Kidney tubule cell (primary cell): ENCODE results near the gene RAB5B.
"Not testable (repeated sequence)": the region's sequence is repeated elsewhere in the genome, so short reads cannot be mapped to it uniquely, and the experiment has no call there.

Experiments used
- DNase-seq: peaks from one replicate; pipeline ENCODE4 v3.0.0-alpha.2; 2018; ENCODE audit warnings: low spot score

The RAB5B gene

GRCh38 chr12:56014205-56014604, 40.3 kb downstream of the RAB5B start:
- peak; percentile 58 for DNase-seq

DNA sequence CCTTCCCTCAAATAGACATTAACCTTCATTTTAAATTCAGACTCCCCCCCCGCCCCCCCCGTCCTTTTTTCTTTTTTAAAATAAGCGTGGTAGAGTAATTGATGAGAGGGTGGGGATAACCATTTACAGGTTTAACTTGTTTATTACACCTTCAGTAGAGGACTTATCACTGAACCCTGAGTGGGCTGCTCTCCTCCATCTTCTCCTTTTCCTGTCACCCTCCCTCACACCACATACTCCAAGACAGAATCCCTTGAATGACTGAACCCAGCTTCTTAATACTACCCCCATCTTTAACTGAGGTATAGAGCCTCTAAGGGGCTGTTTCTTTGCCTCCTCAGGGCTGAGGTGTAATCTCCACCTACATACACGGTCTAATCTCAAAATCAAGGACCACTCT, 43.3 kb downstream of the RAB5B start:
- no peak for DNase-seq

DNA sequence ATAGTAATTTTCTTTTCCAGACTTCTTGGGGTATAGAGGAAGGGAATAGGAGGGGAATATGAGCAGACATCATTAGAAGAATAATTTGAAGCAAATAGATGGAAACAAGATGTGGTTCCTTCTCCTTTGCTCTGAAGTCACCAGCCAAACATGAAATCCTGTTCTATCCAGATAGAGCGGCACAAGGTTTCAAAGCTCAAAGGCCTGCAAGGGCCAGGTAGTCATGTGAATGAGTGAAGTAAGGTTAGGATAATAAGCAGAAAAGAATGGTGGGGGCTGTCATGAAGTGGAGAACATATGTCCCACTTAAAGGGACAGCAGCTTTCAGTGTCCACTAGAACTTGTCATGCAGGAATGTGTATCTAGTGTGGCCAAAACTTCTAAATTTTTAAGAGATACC, 44.5 kb downstream of the RAB5B start:
- DNase-seq, result no peak

GRCh38 chr12:56020423-56021184, 46.7 kb downstream of the RAB5B start, which contains the start of gene IKZF4:
Gene IKZF4 (plus strand): TSS chr12:56021043. CDS start chr12:56021494, 451 bp downstream.
- DNase-seq, result no peak

GRCh38 chr12:56021889-56022497, 48.1 kb downstream of the RAB5B start:
- DNase-seq, result no peak

DNA sequence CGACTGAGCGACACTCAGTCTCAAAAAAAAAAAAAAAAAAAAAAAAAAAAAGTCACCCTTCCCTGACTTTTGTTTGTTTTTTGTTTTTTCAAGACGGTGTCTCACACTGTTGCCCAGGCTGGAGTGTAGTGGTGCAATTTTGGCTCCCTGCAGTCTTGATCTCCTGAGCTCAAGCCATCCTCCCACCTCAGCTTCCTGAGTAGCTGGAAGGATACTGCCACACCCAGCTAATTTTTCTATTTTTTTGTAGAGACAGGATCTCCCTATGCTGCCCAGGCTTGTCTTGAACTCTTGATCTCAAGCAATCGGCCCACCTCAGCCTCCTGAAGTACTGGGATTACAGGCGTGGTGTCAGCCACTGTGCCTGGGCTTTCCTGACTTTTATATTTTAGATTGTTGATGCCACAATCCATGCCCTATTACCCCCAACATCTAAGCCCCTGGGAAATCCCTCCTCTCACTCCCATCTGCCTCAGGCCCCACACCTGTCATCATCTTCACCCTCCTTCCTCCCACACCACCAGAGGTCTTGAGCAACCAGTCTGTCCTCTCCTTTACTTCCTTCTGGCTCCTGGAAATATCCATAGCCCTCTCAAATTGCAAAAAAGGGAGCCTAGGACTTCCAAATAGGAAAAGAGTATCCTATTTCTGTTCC, 54.8 kb downstream of the RAB5B start:
- DNase-seq, result no peak

GRCh38 chr12:56029166-56029519, 55.3 kb downstream of the RAB5B start:
- no peak for DNase-seq

DNA sequence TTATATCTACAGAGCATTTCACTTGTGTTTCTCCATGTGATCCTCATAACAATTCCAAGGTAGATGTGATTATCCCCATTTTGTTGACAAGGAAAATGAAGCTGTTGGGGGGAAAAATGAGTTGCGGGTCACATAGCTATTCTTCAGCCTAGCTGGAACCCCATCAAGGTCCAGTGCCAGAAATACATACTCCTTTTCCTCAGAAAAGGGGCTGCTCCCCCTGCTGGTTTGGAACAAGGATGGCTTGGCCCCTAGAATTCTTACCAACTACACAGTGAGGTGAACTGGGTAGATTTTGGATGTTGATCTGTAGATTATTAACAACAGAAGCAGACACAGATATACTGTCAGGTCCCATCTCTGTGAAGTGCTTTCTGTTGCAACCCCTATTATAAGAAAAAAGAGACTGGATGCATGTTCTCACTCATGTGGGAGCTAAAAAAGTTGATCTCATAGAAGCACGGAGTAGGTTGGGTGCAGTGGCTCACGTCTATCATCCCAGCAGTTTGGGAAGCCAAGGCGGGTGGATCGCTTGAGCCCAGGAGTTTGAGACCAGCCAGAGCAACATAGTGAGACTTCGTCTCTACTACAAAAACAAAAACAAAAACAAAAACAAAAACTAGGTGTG, 55.9 kb downstream of the RAB5B start:
- DNase-seq, result peak; percentile 59

DNA sequence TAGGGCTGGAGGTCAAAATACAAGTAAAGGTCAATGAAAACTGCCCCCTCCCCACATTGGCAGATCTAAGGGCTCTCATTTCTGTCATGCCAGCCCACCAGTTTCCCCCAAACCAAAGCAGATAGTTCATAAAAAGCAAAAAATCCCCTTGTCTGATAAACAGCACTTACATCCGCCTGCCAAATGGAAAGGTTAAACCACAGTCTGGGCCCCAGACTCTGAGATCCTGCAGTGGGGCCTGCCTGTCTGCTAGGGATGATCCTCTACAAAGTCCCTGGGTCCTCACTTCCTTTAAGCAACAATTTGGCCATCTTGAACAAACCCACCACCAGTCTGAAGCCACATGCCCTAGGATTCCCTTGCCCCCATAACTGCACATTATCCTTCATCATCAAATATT, 58.1 kb downstream of the RAB5B start:
- DNase-seq, result no peak

DNA sequence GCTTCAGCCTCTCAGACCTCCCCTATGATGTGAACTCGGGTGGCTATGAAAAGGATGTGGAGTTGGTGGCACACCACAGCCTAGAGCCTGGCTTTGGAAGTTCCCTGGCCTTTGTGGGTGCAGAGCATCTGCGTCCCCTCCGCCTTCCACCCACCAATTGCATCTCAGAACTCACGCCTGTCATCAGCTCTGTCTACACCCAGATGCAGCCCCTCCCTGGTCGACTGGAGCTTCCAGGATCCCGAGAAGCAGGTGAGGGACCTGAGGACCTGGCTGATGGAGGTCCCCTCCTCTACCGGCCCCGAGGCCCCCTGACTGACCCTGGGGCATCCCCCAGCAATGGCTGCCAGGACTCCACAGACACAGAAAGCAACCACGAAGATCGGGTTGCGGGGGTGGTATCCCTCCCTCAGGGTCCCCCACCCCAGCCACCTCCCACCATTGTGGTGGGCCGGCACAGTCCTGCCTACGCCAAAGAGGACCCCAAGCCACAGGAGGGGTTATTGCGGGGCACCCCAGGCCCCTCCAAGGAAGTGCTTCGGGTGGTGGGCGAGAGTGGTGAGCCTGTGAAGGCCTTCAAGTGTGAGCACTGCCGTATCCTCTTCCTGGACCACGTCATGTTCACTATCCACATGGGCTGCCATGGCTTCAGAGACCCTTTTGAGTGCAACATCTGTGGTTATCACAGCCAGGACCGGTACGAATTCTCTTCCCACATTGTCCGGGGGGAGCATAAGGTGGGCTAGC, 60.9 kb downstream of the RAB5B start:
- no peak for DNase-seq

DNA sequence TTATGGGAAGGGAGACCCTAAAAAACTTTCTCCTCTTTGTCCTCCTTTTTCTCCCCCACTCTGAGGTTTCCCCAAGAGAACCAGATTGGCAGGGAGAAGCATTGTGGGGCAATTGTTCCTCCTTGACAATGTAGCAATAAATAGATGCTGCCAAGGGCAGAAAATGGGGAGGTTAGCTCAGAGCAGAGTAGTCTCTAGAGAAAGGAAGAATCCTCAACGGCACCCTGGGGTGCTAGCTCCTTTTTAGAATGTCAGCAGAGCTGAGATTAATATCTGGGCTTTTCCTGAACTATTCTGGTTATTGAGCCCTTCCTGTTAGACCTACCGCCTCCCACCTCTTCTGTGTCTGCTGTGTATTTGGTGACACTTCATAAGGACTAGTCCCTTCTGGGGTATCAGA, 63.3 kb downstream of the RAB5B start:
- no peak for DNase-seq

GRCh38 chr12:56038022-56038655, 64.3 kb downstream of the RAB5B start:
- DNase-seq, result no peak

- DNase-seq, result no peak
Measured at GRCh38 chr12:56040151-56040550, 66.3 kb downstream of the RAB5B start.

GRCh38 chr12:56040963-56041551, 67.2 kb downstream of the RAB5B start:
- DNase-seq, result no peak

DNA sequence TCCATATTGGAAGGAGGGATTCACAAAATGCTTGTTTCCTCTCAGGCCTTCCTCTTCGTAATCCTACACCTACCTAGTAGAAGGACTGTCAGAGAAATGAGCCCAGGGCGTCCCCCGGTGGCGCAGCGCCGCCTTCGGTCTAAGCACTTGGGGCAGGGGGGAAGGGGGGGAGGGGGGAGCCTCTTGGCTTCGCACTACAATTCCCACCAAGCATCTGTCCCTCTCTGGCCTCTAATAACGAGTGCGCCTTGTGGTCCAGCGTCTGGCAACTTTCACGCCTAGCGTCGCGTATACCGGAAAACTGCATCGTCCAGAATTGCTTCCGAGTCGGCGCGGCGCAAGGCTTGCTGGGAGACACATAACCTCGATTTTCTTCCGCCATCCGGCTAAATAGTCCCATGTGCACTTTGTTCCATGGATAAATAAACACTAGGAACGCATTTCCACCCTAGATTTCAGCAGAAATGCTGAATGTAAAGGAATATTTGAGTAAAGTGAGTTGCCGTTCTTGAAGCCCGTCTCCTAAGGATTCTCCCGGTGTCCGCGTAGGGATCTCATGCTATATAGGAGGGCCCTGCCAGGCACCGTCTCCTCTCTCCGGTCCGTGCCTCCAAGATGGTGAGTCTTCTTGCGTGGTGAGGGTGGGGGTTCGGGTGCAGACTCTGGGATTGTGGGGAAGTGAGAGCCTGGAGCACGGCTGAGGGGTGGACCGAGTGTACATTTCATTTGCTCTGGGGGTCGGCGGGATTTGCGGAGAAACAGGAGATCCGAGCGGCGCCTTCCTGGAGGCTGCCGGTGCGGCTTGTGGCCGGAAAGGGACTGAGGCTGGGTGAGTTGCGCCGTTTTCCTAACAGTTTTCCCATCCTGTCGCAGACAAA, 67.9 kb downstream of the RAB5B start, which contains the start of gene RPS26:
TSS of gene RPS26 (plus strand) at position 367 of the 878 bp plus-strand sequence. CDS start at position 616, 249 bp downstream.
- peak; percentile 100 for DNase-seq

DNA sequence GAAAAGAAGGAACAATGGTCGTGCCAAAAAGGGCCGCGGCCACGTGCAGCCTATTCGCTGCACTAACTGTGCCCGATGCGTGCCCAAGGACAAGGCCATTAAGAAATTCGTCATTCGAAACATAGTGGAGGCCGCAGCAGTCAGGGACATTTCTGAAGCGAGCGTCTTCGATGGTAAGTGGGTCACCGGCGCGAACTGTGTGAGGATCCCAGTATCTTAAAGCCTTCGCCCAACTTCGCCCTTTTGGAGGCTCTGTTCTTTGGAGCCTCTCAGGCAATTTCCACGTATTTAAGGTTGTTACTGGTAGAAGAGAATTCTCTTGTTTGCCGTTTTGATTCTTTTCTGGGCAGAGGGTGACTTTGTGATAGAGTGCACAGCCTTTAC, 68.5 kb downstream of the RAB5B start:
- DNase-seq, result not testable (repeated sequence)

DNA sequence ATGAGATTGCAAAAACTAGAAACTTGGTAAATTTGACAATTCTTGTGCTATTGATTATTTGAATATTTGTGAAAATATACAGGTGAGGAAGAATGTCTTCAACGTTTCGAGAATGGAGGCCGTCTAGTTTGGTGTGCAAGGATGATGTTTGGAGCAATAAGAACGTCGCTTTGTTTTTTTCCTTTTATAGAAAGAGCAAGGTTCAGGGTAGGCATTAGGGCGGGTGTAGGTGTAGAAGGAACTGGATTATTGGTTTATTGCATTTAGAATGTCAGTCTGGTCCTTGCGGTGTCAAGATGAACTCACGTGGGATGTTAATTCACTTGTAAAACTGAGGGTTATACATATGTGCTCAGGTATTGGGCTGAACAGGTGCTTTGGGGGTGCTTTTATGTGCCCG, 69.0 kb downstream of the RAB5B start:
- DNase-seq, result no peak
